ENCODE results near the gene TMPRSS5.

GRCh38 chr11:113668255-113668654, 37.9 kb downstream of the TMPRSS5 start:
- no peak for TF ChIP-seq GATA2 (IDR thresholded peaks at IDR 0.05; ENCODE audit: low read depth, low read length)
- no peak for TF ChIP-seq GATA3 (IDR thresholded peaks at IDR 0.05; ENCODE audit: low read depth, low read length)
